HG03432 (cell line): ENCODE measurements around the gene C21orf58.
A peak's percentile ranks its signal among the peaks of the same experiment; 100 is the strongest.

ENCODE experiments used
- ATAC-seq: cut with Tn5 transposase; IDR thresholded peaks from one replicate; pipeline ENCODE4 v1.9.1; 2021; ENCODE audit warnings: mild to moderate bottlenecking, moderate library complexity; ENCODE audit not compliant: unreplicated experiment

The C21orf58 gene

DNA sequence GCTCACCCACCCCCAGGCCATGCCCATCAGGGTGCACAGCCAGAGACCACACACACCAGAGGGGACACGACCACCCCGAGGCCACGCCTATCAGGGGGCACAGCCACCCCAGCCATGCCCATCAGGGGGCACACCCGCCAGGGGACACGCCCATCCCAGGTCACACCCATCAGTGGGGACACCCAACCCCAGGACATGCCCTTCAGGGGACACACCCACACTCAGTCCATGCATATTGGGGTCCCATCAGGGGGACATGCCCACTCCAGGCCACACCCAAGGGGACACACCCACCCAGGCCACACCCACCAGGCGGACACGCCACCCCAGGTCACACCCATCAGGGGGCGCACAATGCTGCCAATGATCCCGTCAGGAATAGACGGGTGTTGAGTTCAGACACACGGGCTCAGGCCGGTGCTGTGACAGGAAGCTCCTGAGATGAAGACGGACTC, 59.0 kb downstream of the C21orf58 start:
- ATAC-seq = no peak

GRCh38 chr21:46264046-46264689, 59.5 kb downstream of the C21orf58 start:
- no peak for ATAC-seq

DNA sequence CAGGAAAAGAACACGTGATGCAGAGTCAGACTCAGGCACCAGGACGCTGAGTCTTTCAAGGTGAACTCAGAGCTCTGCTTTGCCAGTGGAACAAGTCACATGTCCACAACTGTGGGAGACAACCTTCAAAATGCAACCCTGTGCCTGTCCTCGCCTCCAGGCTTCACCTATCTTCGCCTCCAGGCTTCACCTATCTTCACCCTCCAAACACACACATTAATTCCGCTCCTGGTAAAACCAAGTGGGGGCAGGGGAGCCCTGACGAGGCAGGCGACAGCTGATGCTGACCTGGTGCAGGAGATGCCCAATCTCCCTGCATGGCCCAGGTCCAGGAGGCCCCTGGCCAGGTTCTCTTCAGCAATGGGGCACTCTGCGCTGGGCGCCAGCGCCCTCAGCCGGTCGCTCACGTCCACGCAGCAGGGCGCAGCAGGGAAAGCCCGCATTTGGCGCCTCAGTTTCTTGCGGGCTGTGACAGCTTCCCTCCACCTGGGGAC, 67.1 kb downstream of the C21orf58 start:
- ATAC-seq = no peak

GRCh38 chr21:46255758-46256337, 67.8 kb downstream of the C21orf58 start:
- no peak for ATAC-seq

DNA sequence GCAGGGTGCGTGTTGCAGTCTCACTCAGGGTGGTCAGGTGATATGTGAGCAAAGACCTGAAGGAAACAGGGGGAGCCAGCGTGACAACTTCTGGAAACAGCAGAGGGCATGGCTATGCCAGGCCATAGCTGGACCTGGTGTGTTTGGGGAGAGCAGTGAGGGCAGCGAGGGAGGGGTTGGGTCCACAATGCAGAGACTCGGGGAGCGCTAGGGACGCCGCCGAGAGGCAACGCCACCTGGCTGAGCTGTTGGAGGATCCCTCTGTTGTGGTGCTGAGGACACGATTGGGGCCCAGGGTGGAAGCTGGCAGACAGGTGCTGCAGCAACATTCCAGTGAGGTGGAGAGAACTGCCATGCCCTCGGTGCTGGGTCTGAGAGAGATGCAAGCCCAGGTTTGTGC, 68.5 kb downstream of the C21orf58 start:
- no peak for ATAC-seq

GRCh38 chr21:46254208-46254975, 69.3 kb downstream of the C21orf58 start:
- peak; percentile 57 for ATAC-seq

DNA sequence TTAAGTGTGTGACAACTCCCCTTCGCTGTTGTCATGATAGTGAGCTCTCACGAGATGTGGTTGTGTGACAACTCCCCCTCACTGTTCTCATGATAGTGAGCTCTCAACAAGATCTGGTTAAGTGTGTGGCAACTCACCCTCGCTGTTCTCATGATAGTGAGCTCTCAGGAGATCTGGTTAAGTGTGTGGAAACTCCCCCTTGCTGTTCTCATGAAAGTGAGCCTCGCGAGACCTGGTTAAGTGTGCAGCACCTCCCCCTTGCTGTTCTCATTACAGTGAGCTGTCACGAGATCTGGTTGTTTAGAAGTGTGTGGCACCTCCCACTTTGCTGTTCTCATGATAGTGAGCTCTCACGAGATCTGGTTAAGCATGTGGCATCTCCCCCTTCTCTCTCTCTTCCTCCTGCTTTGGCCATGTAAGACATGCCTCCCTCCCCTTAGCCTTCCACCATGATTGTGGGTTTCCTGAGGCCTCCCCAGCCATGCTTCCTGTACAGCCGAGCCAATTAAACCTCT, 70.0 kb downstream of the C21orf58 start:
- no peak for ATAC-seq

DNA sequence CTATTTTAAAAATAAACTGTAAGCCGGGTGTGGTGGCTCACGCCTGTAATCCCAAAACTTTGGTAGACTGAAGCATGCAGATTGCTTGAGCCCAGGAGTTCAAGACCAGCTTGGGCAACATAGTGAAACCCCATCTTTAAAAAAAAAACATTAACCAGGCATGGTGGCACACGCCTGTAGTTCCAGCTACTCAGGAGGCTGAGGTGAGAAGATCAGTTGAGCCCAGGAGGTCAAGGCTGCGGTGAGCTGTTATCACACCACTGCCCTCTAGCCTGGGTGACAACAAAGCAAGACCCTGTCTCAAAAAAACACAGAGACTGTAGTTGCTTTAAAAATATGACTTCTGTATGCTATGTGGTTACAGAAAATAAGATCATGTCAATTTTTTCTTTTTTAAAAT, 70.8 kb downstream of the C21orf58 start:
- no peak for ATAC-seq
